Nephron progenitor cell (in vitro differentiated cells): ENCODE measurements around the gene SETDB1.
"Not testable (repeated sequence)": the region's sequence is repeated elsewhere in the genome, so short reads cannot be mapped to it uniquely, and the experiment has no call there.

ENCODE experiments used
- DNase-seq: peaks from one replicate; pipeline ENCODE4 v3.0.0; 2021
- H3K27ac Mint-ChIP-seq: 2 replicates; pipeline ENCODE4 v1.8.0; 2021; ENCODE audit warnings: mild to moderate bottlenecking, moderate library complexity, mixed read lengths
- H3K27me3 Mint-ChIP-seq: 2 replicates; pipeline ENCODE4 v1.8.0; 2021; ENCODE audit warnings: mild to moderate bottlenecking, low read depth, mixed read lengths; ENCODE audit not compliant: poor library complexity
- H3K36me3 Mint-ChIP-seq: 2 replicates; pipeline ENCODE4 v1.8.0; 2021; ENCODE audit warnings: low read depth, mixed read lengths
- H3K4me1 Mint-ChIP-seq: 2 replicates; pipeline ENCODE4 v1.8.0; 2021; ENCODE audit warnings: mixed read lengths
- H3K4me3 Mint-ChIP-seq: 2 replicates; pipeline ENCODE4 v1.8.0; 2021; ENCODE audit warnings: mild to moderate bottlenecking, moderate library complexity, mixed read lengths
- H3K9me3 Mint-ChIP-seq: 2 replicates; pipeline ENCODE4 v1.8.0; 2021; ENCODE audit warnings: mild to moderate bottlenecking, moderate library complexity, mixed read lengths
- TF ChIP-seq, protein P1 (sequence below): fragments of 200-600 bp; sonication (generic); IDR thresholded peaks from 2 replicates; pipeline ENCODE4 v1.5.0; 2021; ENCODE audit warnings: antibody characterized with exemption

Gene SETDB1

DNA sequence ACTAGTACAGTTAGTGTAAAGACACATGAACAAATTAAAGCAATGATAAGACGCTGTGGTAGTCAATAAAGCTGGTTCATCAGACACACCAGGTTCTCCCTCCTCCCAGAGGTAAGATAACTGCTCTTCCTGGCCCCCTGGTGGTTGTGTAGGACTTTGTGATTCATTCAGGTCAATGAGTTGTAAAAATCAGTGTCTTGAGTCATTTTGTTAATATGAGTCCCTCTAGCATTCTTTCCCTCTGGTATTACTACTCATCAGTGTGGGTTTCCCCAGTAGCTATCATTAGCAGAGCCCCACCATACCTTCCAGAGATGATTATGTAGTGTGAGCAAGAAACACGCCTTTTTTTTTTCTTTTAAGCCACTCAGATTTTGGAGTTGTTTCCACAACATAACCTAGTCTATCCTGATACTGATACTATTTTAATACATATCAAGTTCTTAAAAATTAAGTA, 3.6 kb upstream of the SETDB1 start:
- Mint-ChIP-seq H3K4me1 (peaks cover 26% of the 10 kb centered on the region), H3K9me3 (peaks cover 4% of the 10 kb centered on the region), H3K36me3 (peaks cover 5% of the 10 kb centered on the region), H3K4me3 (no peak overlapping the region), H3K27me3 (peaks cover 8% of the 10 kb centered on the region), H3K27ac (no peak overlapping the region)
- peak; percentile 68 for DNase-seq
- TF ChIP-seq, protein P1, sequence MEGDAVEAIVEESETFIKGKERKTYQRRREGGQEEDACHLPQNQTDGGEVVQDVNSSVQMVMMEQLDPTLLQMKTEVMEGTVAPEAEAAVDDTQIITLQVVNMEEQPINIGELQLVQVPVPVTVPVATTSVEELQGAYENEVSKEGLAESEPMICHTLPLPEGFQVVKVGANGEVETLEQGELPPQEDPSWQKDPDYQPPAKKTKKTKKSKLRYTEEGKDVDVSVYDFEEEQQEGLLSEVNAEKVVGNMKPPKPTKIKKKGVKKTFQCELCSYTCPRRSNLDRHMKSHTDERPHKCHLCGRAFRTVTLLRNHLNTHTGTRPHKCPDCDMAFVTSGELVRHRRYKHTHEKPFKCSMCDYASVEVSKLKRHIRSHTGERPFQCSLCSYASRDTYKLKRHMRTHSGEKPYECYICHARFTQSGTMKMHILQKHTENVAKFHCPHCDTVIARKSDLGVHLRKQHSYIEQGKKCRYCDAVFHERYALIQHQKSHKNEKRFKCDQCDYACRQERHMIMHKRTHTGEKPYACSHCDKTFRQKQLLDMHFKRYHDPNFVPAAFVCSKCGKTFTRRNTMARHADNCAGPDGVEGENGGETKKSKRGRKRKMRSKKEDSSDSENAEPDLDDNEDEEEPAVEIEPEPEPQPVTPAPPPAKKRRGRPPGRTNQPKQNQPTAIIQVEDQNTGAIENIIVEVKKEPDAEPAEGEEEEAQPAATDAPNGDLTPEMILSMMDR, result peak; percentile 76

DNA sequence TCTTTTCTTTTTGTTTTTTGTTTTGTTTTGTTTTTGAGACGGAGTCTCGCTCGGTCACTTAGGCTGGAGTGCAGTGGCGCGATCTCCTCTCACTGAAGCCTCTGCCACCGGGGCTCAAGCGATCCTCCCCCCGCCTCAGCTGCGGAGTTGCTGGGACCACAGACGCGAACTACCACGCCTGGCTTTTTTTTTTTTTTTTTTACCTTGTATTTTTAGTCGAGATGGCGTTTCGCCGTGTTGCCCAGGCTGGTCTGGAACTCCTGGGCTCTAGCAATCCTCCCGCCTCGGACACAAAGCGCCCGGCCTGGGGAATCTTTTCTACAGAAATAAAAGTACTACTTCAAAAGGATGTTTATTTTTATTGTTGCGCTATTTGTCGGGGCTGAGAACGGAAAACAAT, 1.1 kb upstream of the SETDB1 start:
- Mint-ChIP-seq H3K9me3 (peaks cover 24% of the 10 kb centered on the region), H3K27ac (no peak overlapping the region), H3K36me3 (peaks cover 31% of the 10 kb centered on the region), H3K4me3 (peak overlapping the region; percentile 20), H3K27me3 (peaks cover 8% of the 10 kb centered on the region), H3K4me1 (peaks cover 29% of the 10 kb centered on the region)
- TF ChIP-seq, protein P1, result no peak
- no peak for DNase-seq

DNA sequence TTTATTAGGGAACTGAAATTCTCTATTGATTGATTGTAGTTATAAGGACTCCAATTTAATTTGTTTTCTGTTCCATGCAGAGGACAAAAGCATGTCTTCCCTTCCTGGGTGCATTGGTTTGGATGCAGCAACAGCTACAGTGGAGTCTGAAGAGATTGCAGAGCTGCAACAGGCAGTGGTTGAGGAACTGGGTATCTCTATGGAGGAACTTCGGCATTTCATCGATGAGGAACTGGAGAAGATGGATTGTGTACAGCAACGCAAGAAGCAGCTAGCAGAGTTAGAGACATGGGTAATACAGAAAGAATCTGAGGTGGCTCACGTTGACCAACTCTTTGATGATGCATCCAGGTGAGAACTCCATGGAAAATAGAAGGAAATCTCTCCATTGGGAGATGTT, 1.5 kb downstream of the SETDB1 start:
- Mint-ChIP-seq H3K27ac (no peak overlapping the region), H3K36me3 (peaks cover 56% of the 10 kb centered on the region), H3K4me1 (peaks cover 22% of the 10 kb centered on the region), H3K4me3 (peak overlapping the region; percentile 96), H3K27me3 (no peaks in the 10 kb centered on the region), H3K9me3 (peaks cover 49% of the 10 kb centered on the region)
- TF ChIP-seq, protein P1, result no peak
- DNase-seq, result no peak

DNA sequence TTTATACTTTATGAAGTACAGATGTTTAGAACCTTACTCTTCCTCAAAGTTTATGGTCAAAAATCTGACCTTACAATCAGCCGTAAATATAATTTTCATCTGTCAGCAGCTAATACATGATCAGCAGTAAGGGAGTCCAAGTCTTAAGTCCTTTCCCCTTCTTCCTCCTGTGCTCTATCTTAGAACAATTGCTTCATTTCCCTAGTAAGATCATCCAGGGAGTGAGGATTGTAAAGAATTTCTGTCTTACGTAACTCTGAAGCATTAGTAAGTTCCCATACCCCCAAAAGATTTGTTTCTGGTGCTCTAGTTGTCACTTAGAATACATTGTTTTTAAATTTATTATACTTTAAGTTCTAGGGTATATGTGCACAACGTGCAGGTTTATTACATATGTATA, 2.1 kb downstream of the SETDB1 start:
- Mint-ChIP-seq H3K27ac (no peak overlapping the region), H3K4me3 (peak overlapping the region; percentile 48), H3K9me3 (peaks cover 53% of the 10 kb centered on the region)

DNA sequence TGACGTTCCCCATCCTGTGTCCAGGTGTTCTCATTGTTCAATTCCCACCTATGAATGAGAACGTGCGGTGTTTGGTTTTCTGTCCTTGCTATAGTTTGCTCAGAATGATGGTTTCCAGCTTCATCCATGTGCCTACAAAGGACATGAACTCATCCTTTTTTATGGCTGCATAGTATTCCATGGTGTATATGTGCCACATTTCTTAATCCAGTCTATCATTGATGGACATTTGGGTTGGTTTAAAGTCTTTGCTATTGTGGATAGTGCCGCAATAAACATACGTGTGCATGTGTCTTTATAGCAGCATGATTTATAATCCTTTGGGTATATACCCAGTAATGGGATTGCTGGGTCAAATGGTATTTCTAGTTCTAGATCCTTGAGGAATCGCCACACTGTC, 2.6 kb downstream of the SETDB1 start:
- H3K4me3 Mint-ChIP-seq, H3K27me3 Mint-ChIP-seq, DNase-seq, H3K27ac Mint-ChIP-seq: not testable (repeated sequence)
- Mint-ChIP-seq H3K36me3 (peaks cover 67% of the 10 kb centered on the region), H3K4me1 (peaks cover 21% of the 10 kb centered on the region), H3K9me3 (peaks cover 53% of the 10 kb centered on the region)

More for the DNA sequence above, 2.1 kb downstream of the SETDB1 start:
- no peak for DNase-seq
- Mint-ChIP-seq H3K4me1 (peaks cover 21% of the 10 kb centered on the region), H3K27me3 (no peaks in the 10 kb centered on the region), H3K36me3 (peaks cover 63% of the 10 kb centered on the region)
- TF ChIP-seq, protein P1, result no peak

DNA sequence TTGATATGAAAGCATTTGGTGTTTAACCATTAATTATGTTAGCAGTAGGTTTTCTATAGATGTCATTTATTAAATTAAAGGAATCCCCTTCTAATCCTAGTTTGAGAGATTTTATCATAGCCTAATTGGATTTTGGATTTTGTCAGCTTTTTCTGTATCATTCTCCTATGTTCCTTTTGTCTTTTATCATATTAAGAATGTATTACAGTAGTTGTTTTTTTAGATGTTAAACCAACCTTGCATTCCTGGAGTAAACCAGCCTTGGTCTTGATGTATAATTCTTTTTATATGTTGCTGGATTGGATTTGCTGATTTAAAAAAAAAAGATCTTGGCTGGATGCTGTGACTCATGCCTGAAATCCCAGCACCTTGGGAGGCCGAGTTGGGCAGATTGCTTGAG, 5.6 kb downstream of the SETDB1 start:
- Mint-ChIP-seq H3K4me1 (peaks cover 8% of the 10 kb centered on the region), H3K36me3 (peaks cover 92% of the 10 kb centered on the region), H3K4me3 (no peak overlapping the region), H3K27ac (no peak overlapping the region), H3K9me3 (peaks cover 53% of the 10 kb centered on the region), H3K27me3 (no peaks in the 10 kb centered on the region)
- no peak for DNase-seq
- TF ChIP-seq, protein P1, result no peak
